ENCODE measurements around the gene POLD2.

The POLD2 gene

DNA sequence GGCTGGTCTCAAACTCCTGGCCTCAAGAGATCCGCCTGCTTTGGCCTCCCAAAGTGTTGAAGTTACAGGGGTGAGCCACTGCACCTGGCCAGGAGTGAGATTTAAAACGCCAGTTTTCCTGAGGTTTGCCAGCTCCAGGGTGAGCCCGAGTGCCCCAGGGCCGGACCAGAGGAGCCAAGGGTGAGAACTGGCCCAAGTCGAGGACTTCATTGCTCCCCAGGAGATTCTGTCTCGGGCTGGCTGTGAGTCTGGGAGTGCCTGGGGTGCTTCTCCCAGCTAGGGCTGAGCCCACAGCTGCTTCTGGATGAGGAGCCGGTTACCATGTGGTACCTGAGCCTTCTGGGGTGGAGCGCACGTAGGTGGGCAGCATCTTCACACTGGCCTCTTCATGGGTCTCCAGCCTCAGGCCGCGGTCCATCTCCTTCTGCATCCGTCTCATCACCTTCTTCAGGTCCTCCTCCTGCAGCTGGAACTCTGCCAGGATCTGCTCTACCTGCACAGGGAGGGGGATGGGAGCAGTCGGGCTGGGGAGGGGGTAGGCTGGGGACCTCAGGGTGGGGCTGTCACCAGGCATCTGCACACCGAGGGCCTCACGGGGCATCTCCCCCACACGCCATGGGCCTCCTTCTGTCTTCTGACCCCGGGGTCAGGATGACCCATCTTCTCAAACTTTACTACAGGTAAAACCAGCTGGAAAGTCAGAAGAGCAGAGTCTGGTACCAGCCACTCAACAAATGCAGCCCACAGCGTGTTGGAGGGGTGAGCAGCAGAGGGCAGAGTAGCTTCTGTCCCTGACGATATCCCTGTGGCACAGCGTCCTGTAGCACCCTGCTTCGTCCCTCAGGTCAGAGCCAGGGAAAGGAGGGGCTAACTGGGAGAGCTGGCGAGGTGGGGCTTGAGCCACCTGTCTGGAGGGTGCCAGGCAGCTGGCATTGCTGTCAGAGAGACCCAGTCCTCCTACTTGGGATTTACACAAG is 29.9 kb upstream of the POLD2 start:
- DNase-seq: no peak

DNA sequence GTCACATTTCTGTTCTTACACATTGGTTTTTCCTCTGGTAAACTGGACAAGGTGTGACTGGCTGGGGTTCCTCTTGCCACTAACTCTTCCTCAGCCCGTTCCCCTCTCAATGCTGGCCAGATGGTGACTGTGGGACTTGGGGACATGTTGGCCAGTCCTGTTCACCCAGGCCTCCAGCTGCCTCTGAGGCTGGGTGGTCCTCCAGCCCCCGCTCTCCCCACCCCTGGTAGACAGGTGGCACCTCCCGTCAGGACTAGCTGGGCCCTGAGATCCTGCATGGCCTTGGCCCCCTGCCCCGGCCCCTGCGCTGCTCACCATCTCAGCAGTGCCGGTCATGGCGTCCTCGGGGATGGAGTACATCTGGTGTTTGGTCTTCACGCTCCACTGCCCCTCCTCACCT is 28.6 kb upstream of the POLD2 start:
- no peak for DNase-seq

DNA sequence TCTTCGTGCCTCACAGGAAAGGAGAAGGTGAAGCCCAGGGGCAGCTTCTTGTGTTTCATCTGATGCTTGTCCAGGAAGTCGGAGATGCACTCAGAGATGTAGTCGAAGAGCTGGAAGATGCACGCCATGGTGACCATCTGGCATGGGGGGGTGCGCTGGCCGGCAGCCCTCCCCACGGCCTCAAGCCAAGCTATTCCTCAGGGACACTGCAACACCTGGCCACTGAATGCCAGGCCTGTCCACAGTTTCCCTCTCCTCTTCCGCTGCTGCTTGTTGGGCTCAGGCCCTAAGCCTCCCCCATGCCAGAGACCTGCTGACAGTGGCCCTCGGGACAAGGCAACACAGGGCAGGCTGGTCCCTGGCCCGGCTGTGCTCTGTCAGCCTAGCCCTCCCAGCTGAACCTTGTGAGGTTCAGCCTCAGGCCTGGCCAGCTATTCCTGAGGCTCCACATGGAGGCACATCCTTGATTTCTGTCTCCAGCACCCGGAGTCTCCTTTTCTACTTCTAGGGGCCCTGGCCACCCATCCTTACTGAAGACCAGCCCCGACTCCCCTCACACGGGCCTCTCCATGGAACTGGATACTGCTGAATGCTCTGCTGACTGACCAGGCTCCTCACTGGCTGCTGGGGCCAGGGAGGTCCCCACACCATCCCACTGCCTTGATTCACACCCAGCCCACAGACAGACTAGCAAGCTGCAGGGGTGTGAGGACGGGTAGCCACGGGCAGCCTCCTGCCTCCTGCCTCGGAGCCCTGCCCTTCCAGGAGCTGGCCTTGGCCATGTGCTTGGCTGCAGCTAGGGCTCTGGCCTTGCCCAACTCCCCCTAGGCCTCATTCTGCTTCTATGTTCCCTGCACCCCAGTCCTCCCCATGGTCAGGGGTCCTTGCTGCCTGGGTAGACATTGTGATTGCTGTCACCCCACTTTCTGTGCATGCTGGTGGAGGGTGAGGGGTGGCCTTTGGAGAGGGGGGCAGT is 27.9 kb upstream of the POLD2 start:
- DNase-seq: no peak

- DNase-seq: no peak
Measured at GRCh38 chr7:44150466-44150832, 27.1 kb upstream of the POLD2 start.

GRCh38 chr7:44149571-44150465 is 26.5 kb upstream of the POLD2 start:
- DNase-seq: no peak

GRCh38 chr7:44148961-44149536 is 25.7 kb upstream of the POLD2 start:
- DNase-seq: no peak

DNA sequence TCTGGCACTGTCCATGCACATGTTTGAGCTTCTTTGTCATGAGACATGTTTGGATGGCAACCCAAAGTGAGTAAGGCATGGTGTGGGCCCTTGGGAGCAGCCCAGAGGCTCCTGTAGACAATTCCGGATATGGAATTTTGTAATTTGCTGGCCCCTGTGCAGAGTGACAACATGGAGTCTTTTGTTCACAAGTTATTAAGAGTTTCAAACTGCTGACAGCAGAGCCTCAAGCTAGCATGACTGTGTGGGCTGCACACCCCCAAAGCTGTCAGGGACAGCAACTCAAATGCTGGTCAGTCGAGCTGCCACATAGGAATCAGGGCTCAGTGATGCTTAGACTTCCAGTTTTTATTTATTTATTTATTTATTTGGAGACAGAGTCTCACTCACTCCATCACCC is 24.8 kb upstream of the POLD2 start:
- no peak for DNase-seq

DNA sequence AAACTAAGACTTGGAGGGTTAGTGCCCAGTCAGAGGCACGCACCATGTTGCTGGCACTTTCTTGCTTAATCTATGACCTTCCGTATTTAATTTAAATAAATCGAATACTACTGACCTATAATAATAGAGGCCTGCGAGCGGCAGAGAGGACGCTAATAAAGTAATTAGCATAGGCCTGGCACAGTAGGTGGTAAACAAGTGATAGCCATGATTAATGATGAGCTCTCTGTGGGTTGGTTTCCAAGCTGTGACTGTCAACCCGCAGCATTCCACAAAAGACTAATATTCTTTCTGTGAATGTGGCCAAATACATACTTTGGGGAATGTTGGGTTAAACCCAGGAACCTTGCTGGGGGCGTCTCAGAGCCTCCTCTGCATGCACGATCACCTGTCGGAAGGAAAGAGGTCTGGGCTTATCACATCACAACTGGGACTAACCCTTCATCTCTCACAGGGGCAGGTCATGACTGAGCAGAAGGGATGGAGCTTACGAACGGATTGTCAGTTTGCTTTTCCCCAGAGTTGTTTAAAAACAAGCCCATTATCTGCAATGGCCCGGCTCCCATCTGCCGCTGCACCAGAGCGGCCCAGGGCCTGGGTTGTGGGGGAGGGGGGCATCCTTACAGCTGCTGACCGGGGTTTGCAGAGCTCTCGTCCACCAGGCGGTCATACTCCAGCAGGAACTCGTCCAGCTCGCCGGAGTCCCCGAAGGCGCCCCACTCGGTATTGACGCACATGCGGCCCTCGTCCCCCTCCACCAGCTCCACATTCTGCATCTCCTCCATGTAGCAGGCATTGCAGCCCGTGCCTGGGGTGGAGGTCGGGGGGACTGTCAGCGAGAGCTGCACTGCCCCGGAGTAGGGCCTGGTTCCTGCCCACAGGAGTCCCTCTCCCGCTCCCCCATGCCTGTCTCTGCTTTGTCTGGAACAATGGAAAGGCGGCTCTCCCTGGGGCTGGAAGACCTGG is 24.0 kb upstream of the POLD2 start:
- DNase-seq: no peak

GRCh38 chr7:44145969-44146911 is 22.9 kb upstream of the POLD2 start:
- DNase-seq: peak; percentile 70

DNA sequence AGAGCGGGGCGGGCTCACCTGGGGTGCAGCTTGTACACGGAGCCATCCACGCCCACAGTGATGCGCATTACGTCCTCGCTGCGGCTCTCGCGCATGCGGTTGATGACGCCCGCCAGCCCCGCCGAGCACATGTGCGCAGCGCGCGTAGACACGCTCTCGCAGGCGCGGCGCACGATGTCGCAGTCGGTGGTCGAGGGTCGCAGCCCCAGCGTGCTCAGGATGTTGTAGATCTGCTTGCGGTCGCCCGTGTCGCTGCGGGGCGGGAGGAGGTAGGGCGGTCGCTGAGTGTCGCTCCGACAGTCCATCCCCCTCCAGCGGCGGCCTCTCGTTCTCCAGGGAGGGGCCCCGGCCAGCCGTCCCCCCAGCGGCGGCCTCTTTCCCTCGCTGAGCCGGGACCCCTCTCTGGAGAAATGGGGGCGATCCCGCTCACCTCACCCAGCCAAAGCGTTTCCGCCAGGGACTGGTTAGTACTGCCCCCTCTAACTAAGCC is 22.2 kb upstream of the POLD2 start:
- DNase-seq: peak; percentile 69

GRCh38 chr7:44144968-44145478 is 21.7 kb upstream of the POLD2 start:
- DNase-seq: no peak

GRCh38 chr7:44144426-44144967 is 21.1 kb upstream of the POLD2 start:
- DNase-seq: no peak

- no peak for DNase-seq
Measured at GRCh38 chr7:44143646-44144250, 20.4 kb upstream of the POLD2 start.

- DNase-seq: peak; percentile 12
Measured at GRCh38 chr7:44142028-44142427, 18.7 kb upstream of the POLD2 start.

GRCh38 chr7:44141221-44141850 is 18.0 kb upstream of the POLD2 start, which contains the start of gene MYL7:
Gene MYL7 (minus strand): TSS chr7:44141332. CDS start chr7:44141305, 27 bp downstream.
- peak; percentile 14 for DNase-seq

DNA sequence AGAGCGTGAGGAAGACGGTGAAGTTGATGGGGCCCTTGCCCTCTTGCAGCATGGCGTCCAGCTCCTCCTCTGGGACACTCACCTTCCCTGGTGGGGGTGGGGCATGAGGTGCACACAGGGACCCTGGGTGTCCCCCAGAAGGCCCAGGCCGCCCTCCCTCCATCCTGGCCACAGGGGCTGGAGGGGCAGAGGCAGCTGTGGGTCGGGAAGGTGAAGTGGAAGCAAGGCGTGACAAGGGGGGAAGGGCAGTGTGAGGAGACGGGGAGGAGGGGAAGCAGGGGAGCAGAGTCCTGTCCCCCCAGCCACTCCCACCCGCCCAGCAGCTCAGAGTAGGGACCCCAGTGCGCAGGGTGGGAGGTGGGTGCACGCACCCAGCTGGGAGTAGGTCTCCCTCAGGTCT is 17.0 kb upstream of the POLD2 start:
- peak; percentile 8 for DNase-seq

GRCh38 chr7:44139311-44140010 is 16.1 kb upstream of the POLD2 start:
- no peak for DNase-seq
